ENCODE data around the gene WDR53.

- TF ChIP-seq CTCF (IDR thresholded peaks at IDR 0.05): no peak
- no peak for TF ChIP-seq POLR2A (IDR thresholded peaks at IDR 0.05; ENCODE audit: low read depth)
Observed at GRCh38 chr3:196533260-196533681, 35.1 kb downstream of the WDR53 start.
